Hypothalamus (tissue), 51 donors: ENCODE measurements around the gene CDK16.

Source experiments
- DNase-seq, 51 donors: peaks; one replicate each; lab custom pipeline; 2025; lab: John Stamatoyannopoulos, UW

CDK16 gene

GRCh38 chrX:47218280-47218919 is at the start of gene CDK16:
Gene CDK16 (plus strand): TSS chrX:47218681. CDS start chrX:47223558, 4,877 bp downstream.
- peak in 49 of 51 donors; percentile 20 to 91 (median 66) for DNase-seq

GRCh38 chrX:47169273-47169672 is 49.2 kb upstream of the CDK16 start:
- DNase-seq, result no peak

DNA sequence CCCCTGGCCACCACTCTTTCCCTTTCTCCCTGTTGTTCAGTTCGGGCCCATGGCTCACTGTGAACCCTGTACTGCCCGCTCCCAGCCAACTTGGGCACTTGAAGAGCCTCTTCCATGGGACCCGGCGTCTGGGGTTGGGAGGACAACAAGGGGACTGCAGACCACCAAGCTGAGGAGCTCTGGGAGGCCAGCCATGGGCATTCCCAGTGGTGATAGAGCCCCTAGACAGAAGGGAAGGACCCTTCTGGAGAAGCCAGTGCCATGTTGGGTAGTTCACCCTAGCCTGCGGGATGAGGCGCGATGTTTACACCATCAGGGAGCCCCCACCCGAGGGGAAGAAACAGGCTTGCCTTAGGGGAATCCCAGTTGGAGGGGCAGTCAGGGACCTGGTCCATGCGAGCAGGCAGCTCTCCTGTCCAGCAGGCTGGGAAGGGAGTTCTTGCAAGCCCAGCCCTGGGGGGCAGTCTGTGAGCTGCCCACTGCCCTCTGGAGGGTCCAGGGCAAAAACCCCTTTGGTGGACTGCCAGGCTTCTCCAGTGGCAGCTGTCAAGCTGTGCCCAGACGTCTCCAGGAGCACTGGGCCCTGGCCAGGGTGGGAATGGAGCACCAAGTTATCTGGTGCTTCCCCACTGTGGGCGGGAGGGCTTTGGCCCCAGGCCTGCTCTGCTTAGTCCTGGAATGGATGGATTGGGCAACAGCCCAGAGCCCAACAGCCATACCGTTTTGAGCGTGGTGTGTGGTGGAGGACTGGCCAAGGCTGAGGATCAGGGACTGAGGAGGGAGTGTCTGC is 48.6 kb upstream of the CDK16 start:
- DNase-seq, result peak in 2 of 51 donors; percentile 2 to 10

DNA sequence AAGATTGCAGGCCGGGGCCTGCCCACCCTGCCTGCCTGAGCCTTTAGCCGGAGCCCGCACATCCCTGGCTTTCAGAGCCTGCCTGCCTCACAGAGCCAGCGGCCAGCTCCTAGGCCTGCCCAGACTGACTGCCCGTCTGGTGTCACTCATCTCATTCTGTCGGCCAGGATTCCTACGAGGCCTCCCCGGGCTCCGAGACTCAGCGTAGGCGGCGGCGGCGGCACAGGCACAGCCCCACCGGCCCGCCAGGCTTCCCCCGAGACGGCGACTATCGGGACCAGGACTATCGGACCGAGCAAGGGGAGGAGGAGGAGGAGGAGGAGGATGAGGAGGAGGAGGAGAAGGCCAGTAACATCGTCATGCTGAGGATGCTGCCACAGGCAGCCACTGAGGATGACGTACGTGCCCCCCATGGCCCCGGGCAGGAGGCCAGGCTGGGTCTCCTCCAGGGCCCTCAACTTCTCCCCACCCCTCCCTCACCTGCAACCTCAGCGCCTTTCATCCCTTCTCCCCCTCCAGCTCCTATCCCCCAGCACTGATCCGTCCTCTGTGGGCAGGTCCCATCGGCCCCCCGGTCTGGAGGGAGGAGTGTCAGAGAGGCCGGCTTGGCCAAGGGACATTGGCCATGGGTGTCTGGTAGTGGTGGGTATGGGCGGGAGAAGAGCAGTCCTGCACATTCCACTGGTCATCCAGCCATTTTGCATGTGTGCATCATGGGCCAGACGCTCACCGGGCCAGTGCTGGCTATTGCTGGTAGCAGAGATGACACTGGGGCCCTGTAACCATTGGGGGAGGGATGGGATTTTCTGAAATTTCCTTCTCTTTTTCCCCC is 47.4 kb upstream of the CDK16 start:
- no peak for DNase-seq

- DNase-seq, result no peak
These were observed 46.5 kb upstream of the CDK16 start for GRCh38 chrX:47171996-47172395.

GRCh38 chrX:47172549-47172948 is 45.9 kb upstream of the CDK16 start:
- no peak for DNase-seq

DNA sequence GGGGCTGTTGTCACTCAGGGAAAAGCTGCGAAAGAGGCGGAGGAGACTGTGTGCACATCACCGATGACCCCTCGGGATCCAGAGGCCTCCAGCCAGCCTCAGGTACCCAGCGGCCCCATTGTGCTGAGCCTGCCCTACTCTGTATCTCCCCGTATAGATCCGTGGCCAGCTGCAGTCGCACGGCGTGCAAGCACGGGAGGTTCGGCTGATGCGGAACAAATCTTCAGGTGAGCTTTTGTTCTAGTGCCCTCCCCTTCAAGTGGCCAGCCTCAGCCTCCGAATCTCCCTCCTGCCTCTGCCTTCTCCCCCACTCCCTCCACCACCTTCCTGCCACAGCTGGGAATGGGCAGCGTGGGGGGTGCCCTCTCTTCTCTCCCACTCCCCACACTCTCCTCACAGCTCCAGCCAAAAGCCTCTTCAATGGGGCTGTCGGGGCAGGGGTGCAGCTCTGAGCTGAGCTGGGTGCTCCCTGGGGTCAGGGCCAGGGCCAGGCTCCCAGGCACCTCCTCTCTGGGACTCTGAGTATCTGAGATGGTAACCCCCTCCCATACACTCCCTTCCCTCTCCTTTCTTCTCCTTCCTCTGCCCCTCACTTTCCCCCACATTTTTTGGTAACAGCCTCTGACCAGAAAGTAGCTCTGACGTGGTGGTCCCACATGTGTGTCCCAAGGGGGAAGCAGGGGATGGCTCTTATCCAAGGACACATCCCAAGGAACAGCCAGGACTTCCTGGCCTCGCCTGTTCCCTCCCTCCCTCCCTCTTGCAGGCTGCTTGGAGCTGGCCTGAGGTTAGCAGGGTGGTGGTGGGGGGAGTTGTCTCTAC is 45.3 kb upstream of the CDK16 start:
- no peak for DNase-seq

GRCh38 chrX:47174376-47174775 is 44.1 kb upstream of the CDK16 start:
- no peak for DNase-seq

- DNase-seq, result no peak
These were observed 43.5 kb upstream of the CDK16 start for GRCh38 chrX:47174846-47175587.

DNA sequence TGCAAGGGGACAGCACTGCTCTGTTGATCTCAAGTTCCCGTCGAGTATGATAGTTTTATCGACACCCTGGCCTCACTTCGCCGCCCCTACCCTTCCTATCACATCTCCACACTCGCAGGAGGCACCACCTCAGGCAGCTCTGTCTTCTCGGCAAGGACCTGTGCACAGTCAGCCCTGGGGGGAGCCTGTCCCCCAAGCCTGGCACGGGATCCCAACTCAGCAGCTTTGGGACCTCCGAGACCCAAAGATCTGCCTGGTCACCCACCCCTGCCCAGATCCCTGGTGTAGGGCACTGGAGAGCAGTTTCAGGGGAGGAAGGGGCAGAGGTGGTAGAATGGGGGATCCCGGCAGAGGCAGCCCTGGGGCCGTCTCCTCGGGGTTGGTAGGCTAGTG is 42.9 kb upstream of the CDK16 start:
- DNase-seq, result no peak

- no peak for DNase-seq
These were observed 42.3 kb upstream of the CDK16 start for GRCh38 chrX:47176101-47176740.

DNA sequence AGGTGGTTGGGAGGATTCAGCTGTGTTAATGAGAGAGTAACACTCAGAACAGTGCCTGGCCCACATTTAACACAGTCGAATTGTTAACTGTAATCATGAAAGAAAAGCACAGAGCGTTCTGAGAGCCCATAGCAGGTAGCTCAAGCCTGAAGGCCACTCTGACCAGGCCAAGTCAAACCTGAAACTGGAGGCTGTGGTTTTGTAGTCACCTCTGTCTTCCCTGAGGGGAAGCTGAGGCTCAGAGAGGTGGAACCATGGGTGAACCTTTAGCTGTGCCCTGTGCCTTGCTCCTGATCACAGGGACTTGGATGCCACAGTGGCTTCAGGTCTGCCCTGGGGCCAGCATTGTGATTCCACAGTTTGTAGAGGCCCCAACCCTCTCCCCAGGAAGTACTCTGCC is 41.4 kb upstream of the CDK16 start:
- no peak for DNase-seq

- no peak for DNase-seq
These were observed 40.1 kb upstream of the CDK16 start for GRCh38 chrX:47178337-47178736.

- peak in 37 of 51 donors; percentile 1 to 71 (median 30) for DNase-seq
These were observed 39.1 kb upstream of the CDK16 start for GRCh38 chrX:47179221-47179927.

DNA sequence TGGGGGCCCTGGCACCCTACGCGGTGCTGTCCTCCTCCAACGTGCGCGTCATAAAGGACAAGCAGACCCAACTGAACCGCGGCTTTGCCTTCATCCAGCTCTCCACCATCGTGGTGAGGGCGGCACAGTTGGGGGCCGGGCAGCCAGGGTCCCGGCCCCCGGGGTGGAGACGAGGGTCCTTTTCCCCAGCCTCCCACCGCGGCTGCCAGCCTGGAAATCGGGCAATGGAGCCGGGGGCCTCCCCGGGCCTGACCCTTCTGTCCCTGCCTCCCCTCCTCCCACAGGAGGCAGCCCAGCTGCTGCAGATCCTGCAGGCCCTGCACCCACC is 38.6 kb upstream of the CDK16 start:
- no peak for DNase-seq

DNA sequence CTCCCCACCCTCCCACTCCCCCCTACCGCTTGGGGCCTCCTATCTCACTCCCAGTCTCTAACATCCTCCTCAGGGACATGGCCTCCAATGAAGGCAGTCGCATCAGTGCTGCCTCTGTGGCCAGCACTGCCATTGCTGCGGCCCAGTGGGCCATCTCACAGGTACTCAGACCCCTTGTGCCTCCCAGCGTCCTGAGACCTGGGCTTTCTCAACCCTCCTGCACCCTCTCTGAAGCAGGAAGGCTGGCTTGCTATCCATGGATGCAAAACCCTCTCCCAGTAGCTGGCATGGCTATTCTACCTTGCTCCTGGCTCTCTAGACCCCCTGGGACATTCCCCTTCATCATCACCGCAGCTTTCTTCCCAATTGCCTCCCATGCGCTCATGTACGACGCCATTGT is 38.1 kb upstream of the CDK16 start:
- DNase-seq, result no peak

DNA sequence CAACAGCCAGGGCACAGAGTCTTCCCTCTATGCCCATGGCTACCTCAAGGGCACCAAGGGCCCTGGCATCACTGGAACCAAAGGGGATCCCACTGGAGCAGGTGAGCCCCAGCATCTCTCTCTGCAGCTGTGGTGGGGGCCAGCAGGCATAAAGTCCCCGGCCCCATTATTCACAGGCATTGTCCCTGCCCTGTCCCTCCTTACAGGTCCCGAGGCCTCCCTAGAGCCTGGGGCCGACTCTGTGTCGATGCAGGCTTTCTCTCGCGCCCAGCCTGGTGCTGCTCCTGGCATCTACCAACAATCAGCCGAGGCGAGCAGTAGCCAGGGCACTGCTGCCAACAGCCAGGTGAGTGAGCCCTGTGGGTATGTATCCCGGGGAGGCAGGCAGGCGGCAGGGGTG is 37.2 kb upstream of the CDK16 start:
- DNase-seq, result no peak

DNA sequence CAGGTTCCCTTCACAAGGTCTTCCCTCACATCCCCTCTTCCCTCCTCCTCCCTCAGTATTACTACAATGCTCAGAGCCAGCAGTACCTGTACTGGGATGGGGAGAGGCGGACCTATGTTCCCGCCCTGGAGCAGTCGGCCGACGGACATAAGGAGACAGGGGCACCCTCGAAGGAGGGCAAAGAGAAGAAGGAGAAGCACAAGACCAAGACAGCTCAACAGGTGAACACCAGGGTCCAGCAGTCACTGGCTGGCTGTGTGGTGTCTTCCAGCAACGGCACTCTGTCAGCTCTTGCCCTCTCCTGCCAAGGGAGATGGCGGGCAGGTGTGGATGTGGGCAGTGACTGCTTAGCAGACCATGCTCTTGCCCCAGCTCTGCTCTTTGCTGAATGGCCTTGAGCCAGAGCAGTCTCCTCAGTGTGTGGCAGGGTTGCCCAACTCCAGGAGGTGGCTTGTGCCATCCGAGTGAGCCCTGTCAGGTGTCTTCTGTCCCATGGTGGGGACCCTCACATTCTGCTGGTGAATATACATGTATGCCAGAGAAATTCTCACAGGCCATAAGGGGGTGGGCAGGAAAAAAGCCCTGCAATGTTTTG is 36.3 kb upstream of the CDK16 start:
- DNase-seq, result no peak
